NCI-H82 (cell line): ENCODE measurements around the gene NPPA.

Experiments
- DNase-seq: peaks from one replicate; lab custom pipeline; 2025; lab: John Stamatoyannopoulos, UW

Gene NPPA

DNA sequence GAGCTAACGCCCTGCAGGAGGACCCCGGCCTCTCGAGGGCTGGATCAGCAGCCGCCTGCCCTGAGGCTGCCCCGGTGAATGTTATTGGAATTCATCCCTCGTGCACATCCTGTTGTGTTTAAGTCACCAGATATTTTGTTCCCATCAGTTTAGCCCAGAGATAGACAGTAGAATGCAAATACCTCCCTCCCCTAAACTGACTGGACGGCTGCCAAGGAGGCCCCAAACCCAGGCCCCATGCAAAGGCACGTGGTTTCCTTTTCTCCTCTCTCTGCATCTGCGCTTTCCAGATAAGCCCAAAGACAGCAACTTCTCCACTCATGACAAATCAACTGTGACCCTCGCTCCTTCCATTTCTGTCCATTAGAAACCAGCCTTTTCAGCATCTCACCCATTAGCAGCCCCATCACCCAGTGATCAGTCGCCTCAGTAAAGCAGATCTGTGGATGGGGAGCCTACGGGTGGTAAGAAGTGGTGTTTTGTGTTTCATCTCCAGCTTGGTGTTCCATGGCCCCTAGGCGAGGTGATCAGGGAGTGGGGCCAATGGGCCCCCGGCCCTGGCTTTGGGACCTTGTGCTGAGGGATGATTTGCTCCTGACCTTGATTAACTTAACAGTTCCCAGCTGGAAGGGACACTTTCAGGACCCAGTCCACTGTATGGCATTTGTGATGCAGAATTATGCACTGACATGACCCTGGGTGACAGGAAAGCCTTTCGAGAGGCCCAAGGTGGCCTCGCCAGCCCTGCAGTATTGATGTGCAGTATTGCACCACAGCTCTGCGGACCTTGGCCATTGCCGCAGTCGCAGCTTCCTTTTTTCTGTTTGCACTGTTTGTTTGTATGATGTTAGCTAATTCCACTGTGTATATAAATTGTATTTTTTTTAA lies 5.2 kb downstream of the NPPA start:
- DNase-seq, result peak; percentile 35

DNA sequence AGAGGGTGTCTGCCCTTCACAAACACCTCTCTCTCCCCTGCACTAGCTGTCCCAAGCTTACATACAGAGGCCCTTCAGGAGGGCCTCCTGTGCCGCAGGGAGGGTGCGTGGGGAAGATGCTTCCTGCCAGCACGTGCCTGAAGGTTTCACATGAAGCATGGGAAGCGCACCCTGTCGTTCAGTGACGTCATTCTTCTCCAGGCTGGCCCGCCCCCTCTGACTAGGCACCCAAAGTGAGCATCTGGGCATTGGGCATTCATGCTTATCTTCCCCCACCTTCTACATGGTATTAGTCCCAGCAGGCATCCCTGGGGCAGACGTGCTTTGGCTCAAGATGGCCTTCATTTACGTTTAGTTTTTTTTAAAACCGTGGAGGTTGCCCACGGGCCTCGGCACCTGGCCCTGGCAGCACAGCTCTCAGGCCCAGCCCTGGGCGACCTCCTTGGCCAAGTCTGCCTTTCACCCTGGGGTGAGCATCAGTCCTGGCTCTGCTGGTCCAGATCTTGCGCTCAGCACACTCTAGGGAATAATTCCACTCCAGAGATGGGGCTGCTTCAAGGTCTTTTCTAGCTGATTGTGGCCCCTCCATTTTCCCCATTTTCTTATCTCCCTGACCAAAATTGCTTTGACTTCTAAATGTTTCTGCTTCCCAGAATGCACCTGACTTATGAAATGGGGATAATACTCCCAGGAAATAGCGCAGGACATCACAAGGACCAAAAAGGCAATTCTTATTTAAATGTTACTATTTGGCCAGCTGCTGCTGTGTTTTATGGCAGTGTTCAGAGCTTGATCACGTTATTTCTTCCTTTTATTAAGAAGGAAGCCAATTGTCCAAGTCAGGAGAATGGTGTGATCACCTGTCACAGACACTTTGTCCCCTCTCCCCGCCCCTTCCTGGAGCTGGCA lies 6.1 kb downstream of the NPPA start:
- peak; percentile 87 for DNase-seq

DNA sequence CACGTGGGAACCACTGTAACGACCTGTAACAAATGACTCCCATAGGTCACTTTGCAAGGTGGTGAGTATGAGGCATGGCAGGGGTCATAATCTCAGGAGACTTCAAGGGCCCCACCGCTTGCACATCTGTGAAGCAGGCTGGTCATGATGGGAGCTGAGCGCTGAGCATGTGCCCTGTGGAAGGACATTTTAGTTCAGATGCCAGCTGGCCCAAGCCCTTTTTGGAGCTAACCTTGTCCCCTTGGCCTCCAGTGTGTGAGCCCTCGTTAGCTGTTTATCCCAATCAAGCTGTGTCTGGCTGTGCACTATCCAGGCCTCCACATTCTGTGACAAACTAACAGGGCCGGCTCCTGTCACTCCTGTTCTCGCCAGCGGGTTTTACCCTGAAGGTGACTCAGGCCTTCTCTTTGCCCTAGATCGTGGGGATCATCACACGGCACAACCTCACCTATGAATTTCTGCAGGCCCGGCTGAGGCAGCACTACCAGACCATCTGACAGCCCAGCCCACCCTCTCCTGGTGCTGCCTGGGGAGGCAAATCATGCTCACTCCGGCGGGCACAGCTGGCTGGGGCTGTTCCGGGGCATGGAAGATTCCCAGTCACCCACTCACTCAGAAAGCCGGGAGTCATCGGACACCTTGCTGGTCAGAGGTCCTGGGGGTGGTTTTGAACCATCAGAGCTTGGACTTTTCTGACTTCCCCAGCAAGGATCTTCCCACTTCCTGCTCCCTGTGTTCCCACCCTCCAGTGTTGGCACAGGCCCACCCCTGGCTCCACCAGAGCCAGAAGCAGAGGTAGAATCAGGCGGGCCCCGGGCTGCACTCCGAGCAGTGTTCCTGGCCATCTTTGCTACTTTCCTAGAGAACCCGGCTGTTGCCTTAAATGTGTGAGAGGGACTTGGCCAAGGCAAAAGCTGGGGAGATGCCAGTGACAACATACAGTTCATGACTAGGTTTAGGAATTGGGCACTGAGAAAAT lies 7.6 kb downstream of the NPPA start:
- DNase-seq, result peak; percentile 42

DNA sequence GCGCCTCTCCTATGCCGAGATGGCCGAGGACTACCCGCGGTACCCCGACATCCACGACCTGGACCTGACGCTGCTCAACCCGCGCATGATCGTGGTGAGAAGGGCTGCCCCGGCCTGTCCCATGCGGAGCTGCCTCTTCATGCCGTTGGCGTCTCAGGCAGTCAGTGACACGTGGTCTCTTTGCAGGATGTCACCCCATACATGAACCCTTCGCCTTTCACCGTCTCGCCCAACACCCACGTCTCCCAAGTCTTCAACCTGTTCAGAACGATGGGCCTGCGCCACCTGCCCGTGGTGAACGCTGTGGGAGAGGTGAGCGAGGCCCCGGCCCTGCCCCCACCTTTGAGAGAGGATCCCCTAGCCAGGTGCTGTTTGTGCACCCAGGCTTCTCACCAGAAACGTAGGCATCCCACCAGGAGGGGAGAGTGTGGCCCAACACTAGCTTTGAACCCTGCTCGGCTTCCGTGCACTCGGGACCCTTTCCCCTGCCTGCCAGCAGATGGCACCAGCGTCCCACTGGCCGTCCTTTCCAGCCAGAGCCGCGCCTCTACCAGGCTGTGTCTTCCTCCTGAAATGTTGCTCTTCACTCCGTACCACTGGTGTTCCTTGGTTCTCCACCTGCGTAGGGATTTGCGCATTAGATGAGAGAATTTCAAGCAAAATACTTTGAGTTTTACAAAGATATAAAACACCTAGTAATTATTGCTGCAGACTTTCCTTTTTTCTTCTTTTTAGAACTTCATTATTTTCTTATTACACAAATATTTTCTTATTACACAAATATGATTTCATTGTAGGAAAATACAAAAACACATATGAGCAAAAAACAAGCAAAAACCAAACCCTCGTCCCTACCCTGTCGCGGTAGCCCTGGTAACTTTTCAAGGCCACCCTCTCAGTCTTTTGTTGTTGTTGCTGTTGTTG lies 9.0 kb downstream of the NPPA start:
- DNase-seq, result peak; percentile 84

DNA sequence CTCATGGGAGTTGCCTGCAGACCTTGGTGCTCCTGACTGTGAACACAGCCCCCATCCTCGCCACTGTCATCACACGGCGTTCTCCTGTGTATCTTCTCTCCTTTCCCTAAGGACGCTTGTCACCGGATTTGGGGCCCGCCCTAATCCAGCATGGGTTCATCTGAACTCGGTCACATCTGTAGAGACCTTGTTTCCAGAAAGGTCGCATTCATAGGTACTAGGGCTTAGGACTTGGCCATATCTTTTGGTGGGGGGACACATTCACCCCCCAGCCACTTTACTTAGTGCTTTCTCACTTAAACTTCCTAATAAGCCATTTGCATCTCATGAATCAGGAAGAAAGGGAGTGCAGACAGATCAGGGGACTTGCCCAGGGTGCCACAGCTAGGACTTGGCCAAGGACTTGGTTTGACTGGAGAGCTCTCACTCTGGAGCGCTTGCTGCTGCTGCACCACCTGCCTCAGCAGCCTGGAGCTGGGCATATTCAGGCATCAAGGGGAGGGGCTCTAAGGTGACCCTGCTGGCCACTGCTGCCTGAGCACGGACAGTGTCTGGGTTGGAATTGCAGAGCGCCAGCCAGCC lies 9.7 kb downstream of the NPPA start:
- no peak for DNase-seq

GRCh38 chr1:11836955-11837766 lies 10.4 kb downstream of the NPPA start:
- no peak for DNase-seq

DNA sequence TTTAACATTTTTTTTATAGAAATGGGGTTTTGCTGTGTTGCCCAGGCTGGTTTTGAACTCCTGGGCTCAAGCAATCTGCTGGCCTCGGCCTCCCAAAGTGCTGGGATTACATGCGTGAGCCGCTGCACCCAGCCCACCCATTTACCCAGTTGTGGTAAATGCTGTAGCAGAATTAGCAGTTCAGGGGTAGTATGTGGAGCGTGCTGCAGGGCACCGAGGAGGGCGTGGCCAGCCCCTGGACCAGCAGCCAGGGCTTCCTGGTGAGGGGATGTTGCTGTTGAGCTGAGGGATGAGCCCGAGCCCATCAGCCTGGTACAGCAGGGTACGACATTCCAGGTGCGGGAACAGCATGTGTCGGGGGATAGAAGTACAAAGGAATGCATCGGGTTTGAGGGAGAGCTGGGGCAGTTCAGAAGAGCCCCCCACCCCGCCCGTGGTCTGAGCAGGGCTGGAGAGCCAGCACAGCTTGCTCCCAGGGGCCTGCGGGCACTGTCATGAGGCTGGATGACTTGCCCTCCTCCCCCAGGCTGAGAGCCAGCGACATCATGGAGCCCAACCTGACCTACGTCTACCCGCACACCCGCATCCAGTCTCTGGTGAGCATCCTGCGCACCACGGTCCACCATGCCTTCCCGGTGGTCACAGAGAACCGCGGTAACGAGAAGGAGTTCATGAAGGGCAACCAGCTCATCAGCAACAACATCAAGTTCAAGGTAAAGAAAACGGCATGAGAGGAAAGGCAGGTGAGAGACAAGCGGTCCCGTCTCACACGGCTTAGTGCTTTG lies 11.9 kb downstream of the NPPA start:
- no peak for DNase-seq

DNA sequence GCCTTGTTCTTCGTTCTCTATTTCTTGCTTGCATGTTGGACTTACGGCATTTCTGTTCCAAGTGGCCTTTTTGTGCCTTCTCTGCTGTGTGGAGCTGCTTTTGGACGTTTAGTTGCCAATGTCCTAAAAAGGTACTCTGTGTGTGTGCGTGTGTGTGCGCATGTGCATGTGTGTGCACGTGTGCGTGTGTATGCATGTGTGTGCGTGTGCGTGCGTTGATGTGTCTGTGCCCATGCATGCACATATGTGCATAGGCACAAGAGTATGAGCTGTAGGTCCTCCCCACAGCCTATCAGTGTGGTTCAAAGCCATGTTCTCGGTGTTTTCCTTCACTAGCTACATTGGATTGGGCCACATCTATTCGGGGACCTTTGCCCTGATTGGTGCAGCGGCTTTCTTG lies 13.7 kb downstream of the NPPA start:
- DNase-seq, result no peak

DNA sequence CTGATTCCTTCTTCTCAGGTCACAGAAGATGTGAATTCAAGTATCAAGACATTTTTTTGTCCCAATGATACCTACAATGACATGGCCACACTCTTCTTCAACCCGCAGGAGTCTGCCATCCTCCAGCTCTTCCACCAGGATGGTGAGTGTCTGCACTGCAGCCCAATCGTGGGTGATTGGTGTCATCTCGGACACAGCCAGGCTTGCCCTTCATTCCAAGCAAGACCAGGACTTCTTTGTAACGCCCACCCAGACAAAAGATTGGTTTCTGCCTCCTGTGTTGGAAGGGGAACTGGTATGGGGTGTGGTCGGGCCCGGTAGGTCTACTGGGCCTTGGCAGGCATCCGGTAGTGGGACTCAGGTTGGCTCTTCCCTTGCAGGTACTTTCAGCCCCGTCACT lies 14.1 kb downstream of the NPPA start:
- no peak for DNase-seq

- no peak for DNase-seq
These were observed 15.4 kb downstream of the NPPA start for GRCh38 chr1:11831945-11832725.

DNA sequence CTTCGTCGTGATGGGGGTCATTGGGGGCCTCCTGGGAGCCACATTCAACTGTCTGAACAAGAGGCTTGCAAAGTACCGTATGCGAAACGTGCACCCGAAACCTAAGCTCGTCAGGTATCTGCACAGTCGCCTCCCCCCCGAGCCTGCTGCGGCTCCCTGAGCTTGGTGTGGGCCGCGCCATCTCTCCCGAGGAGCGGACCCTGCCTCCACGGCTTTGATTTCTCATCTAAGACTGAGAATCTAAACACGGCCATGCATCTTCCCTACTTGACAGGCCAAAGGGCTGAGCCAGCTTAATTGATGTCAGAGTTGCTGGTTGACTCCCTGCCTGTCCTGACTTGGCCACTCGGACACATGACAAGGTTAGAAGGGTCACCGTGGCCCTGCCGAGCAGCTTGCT lies 19.1 kb downstream of the NPPA start:
- no peak for DNase-seq

DNA sequence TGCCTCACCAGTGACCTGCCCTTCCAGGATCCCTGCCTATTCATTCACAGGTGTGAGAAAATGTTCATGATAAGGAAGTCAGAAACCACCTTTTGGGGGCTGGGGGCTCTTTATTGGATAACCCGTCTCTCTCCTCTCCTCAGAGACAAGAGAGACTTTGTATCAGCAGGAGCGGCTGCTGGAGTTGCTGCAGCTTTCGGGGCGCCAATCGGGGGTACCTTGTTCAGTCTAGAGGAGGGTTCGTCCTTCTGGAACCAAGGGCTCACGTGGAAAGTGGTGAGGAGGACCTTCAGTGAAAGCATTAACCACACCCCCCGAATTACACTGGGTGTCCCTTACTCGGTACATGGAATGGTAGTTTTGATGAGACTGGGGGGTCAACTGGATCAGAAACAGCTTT lies 20.6 kb downstream of the NPPA start:
- DNase-seq, result no peak

- no peak for DNase-seq
These were observed 22.5 kb downstream of the NPPA start for GRCh38 chr1:11825131-11825530.

GRCh38 chr1:11823366-11824137 lies 24.0 kb downstream of the NPPA start:
- no peak for DNase-seq

DNA sequence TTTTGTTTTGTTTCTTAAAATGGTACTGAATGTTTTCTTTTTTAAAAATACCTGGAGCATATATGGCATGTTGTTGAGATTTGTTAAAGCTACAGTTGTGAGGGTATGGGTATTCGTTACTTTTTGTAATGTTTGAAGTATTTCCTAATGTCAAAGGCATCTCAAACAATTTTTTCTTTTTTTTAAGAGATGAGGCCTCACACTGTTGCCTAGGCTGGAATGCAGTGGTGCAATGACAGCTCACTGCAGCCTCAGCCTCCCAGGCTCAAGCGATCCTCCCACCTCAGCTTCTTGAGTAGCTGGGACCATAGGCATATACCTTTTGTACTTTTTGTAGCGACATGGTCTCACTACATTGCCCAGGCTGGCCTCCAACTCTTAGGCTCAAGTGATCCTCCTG lies 25.5 kb downstream of the NPPA start:
- DNase-seq, result no peak

DNA sequence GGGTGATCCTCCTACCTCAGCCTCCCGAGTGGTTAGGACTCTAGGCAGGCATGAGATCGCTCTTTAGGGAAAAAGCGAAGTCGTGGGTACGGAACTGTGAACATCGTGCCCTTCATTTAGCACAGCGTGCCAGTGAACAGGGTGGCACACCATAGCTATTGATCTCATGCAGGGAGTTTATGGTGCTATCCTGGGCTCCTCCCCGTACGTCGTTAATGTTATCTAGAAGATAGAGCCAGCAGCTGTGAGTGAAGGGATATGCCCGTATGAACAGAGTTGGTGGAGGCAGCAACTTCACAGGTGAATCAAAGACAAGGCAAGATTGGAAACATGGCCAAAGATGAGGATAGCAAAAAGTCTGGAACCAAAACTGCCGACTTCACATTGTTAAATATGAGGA lies 30.4 kb downstream of the NPPA start:
- DNase-seq, result no peak

DNA sequence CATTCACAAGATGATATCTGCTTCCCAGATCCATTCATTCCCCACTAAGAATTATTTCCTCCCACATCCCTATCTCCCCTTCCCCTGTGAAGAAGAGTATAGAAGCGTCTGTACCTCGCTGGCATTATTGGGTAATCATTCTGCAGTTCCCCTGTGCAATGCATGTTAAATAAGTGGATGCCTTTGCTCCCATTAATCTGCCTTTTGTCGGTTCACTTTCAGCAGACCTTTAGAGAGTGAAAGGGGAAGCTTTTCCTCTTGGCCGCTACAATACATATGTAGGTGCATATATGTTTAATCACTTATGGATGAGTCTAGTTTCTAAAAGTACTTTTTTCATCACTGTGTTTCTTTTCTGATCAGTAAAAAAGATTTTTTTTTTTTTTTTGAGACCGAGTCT lies 34.6 kb downstream of the NPPA start:
- no peak for DNase-seq
